HG03575 (cell line): ENCODE data around the gene CFD.
"Not testable (repeated sequence)": the region's sequence is repeated elsewhere in the genome, so short reads cannot be mapped to it uniquely, and the experiment has no call there.

Experiments
- ATAC-seq: cut with Tn5 transposase; IDR thresholded peaks from one replicate; pipeline ENCODE4 v1.9.1; 2021; ENCODE audit not compliant: unreplicated experiment, insufficient number of reproducible peaks, low FRiP score; ENCODE audit errors: extremely low read depth

The CFD gene

DNA sequence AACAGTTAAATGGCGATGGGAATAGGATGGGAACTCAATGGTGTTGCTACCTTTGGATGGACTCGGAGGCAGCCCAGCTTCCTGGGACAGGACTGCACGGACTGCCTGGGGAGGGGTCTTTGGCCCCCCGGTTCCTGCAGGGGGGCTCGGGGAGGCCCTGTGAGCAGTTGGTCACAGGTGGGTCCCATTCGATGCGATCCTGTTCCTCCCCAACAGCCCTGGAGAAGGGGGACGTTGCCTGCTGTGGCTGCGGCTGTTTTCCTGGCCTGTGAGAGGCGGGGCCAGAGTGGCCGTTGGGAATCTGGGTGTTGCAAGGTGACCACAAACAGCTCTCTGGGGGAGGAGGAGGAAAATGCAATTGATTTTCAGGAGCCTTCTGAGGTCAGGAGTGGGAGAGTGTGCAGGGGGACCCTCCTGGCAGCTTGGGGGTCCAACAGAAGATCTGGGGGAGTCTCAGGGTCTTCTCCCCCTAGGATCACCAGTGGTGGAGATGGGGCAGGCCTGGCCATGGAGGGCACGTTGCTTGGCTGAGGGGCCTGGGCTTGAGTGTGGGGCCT is 35.8 kb upstream of the CFD start:
- no peak for ATAC-seq

DNA sequence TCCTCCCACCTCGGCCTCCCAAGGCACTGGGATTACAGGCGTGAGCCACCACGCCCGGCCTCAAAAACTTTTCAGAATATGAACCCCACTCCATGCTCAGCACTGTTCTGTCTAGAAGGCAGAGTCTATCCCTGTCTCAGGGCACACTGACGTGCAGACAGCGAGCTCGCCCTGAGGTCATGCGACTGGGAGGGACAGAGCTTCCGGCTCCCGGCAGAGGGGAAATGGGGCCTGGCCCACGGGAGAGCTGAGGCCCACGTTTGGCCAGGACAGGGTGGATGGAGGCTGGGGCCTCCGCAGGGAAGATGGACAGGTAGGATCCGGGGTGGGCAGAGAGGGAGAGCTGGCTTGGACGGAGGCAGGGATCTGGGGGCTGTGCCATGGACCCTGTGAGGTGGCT is 34.6 kb upstream of the CFD start:
- ATAC-seq, result no peak

DNA sequence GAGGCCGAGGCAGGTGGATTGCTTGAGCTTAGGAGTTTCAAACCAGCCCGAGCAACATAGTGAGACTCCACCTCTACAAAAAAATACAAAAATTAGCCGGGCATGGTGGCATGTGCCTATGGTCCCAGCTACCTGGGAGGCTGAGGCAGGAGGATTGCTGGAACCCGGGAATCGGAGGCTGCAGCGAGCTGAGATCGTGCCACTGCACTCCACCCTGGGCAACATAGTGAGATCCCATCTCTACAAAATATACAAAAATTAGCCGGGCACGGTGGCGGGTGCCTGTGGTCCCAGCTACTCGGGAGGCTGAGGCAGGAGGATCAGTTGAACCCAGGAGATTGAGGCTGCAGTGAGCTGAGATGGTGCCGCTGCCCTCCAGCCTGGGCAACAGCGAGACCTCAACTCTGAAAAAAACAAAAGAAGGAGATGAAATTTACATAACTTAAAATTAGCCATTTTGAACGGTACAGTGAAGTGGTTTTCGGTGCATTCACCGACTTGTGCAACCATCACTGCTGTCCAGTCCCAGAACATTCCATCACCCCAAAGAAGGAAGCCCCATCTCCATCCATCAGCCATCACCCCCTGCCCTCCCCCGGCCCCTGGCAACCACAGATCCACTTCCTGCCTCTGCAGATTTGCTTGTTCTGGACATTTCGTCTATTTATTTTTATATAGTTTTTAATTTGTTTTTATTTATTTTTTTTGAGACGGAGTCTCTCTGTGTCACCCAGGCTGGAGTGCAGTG is 33.4 kb upstream of the CFD start:
- no peak for ATAC-seq

DNA sequence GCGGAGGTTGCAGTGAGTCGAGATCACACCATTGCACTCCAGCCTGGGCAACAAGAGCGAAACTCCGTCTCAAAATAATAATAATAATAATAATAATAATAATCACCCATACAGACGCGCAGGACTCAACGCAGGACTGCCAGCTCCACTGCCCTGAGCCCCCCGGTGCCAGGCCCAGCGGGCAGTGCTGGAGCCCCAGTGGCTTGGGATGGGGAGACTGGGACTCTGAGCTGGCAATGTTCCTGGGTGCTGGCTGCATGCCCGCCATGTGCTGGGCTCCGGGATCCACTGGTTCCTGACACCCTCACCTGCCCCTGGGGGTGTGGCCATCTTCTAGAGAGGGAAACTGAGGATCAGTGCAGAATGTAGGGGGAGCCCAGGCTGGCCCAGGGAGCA is 32.2 kb upstream of the CFD start:
- ATAC-seq, result no peak

DNA sequence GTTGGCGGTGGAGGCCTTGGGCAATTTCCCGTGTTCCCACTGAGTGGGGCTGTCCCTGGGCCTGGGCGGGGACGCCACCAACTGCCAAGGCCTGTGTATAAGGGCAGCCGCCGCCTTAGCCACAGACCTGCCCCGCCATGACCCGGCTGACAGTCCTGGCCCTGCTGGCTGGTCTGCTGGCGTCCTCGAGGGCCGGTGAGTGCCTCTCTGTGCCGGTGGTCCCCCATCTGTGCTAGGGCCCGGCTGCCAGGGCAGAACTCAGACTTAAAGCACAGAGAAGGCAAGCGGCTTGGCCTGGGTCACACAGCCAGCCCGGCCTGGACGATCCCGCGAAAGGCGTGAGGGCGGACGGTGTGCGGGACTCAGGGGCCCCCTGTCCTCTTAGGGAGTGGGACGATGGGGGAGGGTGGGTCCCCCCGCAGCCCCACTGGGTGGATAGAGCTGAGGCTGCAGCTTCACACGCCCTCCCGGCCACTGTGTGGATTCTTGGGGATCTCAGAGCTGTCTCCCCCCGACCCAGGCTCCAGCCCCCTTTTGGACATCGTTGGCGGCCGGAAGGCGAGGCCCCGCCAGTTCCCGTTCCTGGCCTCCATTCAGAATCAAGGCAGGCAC is 31.6 kb upstream of the CFD start, which contains the start of gene AZU1:
TSS of gene AZU1 (plus strand) at position 128 of the 612 bp plus-strand sequence. CDS start at position 138, 10 bp downstream.
- ATAC-seq, result no peak

DNA sequence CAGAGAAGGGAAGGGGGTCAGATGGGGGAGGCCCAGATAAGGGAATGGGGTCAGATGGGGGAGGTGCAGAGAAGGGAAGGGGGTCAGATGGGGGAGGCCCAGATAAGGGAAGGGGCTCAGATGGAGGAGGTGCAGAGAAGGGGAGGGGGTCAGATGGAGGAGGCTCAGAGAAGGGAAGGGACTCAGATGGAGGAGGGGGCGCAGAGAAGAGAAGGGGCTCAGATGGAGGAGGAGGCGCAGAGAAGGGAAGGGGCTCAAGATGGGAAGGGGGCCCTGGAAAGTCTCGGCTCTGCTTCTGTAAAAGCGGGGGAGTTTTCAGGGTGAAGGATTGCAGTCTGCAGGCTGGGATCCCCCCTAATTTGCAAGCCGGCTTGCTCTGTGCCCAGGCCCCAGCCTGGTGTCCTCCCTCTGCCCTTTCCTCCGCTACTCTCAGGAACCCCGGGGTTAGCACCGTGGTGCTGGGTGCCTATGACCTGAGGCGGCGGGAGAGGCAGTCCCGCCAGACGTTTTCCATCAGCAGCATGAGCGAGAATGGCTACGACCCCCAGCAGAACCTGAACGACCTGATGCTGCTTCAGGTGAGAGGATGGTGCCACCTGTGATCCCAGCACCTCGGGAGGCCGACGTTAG is 30.2 kb upstream of the CFD start:
- ATAC-seq, result no peak

DNA sequence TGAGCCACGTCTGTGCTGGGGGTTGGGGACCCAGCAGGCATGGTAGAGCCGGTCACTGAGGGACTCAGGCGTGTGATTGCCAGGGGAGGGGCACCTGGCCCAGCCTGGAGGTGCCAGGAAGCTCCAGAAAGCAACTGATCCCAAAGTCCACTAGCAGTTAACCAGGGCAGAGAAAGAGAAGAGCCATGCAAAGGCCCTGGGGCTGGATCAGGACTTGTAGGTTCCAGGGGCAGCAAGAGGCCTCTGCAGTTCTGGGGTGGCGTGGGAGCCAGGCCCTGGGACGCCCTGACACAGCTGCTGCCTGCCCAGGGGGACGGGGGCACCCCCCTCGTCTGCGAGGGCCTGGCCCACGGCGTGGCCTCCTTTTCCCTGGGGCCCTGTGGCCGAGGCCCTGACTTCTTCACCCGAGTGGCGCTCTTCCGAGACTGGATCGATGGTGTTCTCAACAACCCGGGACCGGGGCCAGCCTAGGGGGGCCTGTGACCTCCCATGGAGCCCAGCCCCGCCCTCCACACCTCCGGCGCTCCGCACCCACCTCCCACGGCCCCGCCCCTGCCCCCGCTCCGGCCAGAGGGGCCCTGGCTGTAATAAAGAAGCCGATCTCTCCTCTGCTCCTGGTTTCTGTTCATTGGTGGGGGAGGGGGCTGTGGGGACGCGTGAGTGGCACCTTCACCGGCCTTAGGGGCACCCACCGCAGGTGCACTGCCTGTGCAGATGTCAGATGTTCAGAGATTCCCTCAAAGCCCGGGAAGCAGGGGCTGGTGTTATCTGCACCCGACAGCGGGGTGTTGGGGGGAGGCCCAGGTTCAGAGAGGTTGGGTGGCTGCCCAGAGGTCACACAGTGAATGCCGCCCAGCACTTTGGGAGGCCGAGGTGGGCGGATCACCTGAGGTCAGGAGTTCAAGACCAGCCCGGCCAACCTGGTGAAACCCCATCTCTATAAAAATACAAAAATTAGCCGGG is 27.8 kb upstream of the CFD start:
- no peak for ATAC-seq

DNA sequence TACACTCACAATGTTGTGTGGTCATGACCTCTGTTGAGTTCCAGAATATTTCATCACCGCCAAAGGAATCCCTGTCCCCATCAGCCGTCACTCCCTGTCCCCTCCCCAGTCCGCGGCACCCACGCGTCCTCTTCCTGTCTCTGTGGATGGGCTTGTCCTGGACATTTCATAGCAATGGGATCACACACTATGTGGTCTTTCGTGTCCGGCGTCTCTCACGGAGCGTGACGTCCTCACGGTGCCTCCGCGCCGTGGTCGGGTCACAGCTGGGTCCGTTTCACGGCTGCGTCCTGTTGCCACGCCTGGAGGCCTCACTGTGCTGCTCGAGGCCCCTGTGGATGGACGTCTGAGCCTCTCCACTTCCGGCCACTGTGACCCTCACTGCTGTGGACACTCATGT is 25.2 kb upstream of the CFD start:
- ATAC-seq, result no peak

DNA sequence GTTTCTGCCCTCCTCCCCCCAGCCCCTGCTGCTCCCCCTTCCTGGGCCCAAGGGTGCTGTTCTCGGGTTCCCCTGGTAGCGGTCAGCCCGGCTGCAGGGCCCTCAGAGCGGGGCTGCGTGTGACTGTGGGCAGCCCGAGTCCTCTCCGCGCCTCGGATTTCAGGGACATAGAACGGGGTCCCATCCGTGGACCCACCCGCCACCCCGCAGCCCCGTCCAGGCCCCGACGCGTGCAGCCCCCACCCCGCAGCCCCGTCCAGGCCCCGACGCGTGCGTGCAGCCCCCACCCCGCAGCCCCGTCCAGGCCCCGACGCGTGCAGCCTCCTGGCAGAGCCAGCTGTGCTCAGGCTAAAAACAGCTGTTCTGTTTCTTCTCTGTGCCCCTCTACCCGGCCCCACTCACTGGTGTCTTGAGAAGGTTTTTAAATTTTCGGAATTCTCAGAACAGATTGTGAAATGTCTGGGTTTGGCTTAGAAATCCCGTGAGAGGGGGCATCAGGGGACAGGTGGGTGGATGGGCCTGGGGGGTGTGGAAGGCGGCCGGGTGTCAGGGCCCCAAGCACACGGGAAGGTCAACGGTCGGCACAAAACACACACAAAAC is 24.2 kb upstream of the CFD start:
- ATAC-seq, result no peak

DNA sequence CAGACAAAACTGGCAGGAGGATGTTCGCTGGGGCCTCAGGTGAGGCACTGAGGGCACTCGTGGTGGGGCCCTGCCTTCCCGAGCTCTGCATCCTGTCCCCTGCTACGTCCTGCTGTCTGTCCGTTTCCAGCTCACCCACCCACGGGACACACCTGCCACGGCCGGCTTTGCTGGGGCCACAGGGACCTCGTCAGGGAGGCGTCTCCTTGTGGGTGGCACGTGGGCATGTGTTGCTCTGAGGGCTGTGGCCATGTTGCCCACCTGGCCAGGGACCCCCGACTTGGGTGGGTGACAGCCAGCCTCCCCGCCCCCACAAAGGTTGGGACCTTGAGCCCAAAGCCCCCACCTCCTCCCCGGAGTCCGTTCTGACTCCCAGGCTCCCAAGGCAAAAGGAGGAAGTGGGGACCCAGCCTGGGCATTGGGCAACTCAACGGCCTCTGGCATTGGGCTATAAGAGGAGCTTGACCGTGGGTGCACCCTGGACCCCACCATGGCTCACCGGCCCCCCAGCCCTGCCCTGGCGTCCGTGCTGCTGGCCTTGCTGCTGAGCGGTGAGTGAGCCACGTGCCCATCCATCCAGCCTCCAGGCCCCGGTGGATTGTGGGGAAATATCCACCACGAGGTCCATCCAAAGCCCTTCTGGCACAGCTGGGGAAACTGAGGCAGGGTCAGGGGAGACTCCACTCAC is 18.8 kb upstream of the CFD start, which contains the start of gene PRTN3:
TSS of gene PRTN3 (plus strand) at position 481 of the 688 bp plus-strand sequence. CDS start at position 491, 10 bp downstream.
- ATAC-seq, result no peak

DNA sequence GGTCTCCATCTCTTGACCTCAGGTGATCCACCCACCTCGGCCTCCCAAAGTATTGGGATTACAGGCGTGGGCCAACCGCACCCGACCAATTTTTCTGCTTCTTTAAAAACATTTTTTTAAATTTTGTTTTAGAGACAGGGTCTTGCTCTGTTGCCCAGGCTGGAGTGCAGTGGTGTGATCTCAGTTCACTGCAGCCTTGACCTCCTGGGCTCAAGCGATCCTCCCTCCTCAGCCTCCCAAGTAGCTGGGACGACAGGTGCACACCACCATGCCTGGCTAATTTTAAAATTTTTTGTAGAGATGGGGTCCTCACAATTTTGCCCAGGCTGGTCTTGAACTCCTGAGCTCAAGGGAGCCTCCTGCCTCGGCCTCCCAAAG is 16.7 kb upstream of the CFD start:
- not testable (repeated sequence) for ATAC-seq

DNA sequence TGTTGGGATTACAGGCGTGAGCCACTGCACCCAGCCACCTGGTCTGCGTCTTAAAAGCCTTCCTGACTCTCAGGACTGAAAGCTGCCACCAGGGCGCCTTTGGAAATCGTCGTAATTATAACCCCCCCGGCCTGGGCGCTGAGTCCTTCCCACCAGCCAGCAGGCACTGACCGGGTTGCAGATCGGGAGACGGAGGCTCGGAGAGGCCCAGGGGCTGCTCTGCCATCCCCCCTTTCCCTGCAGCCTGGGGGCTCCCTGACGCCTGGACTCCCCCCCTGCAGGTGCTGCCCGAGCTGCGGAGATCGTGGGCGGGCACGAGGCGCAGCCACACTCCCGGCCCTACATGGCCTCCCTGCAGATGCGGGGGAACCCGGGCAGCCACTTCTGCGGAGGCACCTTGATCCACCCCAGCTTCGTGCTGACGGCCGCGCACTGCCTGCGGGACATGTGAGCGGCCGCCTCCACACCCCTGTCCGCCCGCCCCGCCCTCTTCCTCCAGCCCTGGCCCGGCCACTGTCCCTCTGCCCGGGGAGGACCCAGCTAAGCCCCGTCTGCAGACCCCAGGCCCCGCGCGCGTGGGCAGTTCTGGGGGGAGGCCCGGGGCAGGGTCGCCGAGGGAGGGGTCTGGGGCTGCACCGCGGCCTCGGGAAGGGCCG is 16.2 kb upstream of the CFD start:
- ATAC-seq, result no peak

DNA sequence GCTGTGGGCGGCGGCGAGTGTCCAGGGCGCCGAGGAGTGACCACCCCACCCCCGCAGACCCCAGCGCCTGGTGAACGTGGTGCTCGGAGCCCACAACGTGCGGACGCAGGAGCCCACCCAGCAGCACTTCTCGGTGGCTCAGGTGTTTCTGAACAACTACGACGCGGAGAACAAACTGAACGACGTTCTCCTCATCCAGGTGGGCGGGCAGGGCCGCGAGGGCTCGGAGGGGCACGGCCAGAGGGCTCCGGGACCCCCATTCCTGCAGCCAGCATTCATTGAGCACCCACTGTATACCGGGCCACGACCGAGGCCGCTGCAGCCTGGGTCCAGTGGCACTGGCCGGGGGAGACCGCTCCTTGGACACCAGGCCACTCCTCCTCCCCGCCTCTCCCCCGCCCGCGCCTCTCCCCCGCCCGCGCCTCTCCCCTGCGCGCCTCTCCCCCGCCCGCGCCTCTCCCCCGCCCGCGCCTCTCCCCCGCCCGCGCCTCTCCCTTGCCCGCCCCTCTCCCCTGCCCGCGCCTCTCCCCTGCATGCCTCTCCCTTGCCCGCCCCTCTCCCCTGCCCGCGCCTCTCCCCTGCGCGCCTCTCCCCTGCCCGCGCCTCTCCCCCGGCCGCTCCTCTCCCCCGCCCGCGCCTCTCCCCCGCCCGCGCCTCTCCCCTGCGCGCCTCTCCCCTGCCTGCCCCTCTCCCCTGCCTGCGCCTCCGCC is 15.5 kb upstream of the CFD start:
- ATAC-seq, result no peak

DNA sequence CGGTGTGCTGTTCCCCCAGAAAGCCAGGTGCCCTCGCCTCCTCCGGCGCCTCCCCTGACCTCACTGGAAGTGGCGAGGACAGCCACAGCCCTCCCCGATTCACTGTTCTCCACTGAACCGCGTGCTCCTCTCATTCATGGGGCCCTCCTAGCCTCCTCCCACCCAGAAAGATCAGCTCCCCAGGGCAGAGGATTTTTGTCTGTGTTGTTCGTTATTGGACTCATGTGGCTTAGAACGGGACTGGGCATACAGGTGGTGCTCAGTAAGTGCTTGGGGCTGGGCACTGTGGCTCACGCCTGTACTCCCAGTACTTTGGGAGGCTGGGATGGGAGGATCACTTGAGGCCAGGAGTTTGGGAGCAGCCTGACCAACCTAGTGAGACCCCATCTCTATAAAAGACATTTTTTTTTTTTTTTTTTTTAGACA is 14.9 kb upstream of the CFD start:
- no peak for ATAC-seq

DNA sequence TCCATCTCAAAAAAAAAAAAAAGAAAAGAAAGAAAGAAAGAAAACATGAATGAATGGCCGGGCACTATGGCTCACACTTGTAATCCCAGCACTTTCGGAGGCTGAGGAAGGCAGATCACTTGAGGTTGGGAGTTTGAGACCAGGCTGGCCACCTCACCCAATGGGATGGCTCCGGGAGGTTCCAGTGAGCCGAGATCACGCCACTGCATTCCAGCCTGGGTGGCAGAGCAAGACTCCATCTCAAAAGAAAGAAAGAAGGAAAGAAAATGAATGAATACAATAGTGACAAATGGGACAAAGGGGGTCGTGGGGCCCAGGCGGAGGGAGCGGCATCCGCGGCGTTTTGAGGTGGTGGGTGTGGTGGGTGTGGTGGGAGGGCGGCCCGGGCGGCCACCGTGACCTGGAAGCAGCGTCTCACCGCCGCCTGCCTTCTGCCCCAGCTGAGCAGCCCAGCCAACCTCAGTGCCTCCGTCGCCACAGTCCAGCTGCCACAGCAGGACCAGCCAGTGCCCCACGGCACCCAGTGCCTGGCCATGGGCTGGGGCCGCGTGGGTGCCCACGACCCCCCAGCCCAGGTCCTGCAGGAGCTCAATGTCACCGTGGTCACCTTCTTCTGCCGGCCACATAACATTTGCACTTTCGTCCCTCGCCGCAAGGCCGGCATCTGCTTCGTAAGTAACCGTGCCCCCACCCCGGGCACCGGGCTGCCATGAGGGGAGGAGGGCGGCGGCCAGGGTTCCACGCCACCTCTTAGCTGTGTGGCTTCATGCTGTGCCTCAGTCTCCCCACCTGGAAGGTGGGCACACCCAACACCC is 13.6 kb upstream of the CFD start:
- no peak for ATAC-seq

DNA sequence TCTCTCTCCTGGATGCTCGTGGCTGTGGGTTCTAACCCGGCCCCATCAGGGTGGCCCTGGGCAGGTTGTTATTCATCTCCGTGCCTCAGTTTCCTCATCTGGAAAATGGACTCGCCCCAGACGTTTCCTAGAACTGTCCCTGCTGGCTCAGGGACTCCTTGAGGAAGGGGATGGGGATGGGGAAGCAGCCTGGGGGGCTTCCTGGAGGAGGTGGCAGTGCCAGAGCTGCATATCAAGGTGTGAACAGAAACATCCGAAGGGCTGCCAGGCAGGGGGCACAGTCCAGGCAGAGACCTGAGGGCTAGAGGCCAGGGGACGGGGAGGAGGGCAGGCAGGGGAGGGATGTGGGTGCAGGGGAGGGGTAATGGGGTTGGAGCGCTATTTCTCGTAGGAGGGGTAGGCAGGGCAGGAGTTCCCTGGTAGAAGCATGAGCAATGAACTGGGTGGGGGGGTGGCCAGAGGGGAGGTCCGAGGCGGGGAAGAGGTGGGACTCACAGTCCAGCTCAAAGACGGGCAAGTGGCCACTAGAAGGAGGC is 11.0 kb upstream of the CFD start:
- no peak for ATAC-seq
